ENCODE measurements around the gene BROX.
"Not testable (repeated sequence)": the region's sequence is repeated elsewhere in the genome, so short reads cannot be mapped to it uniquely, and the experiment has no call there.

- not testable (repeated sequence) for TF ChIP-seq CTCF, RFX5 (IDR thresholded peaks at IDR 0.05)
These were observed 44.2 kb upstream of the BROX start for GRCh38 chr1:222668184-222668583.
